GM21717 (cell line): ENCODE results near the gene AVP.

Source experiments
- ATAC-seq: cut with Tn5 transposase; IDR thresholded peaks from one replicate; pipeline ENCODE4 v1.9.1; 2021; ENCODE audit warnings: mild to moderate bottlenecking, moderate library complexity; ENCODE audit not compliant: unreplicated experiment

AVP gene

GRCh38 chr20:3111507-3111906 is 27.0 kb upstream of the AVP start:
- ATAC-seq, result no peak

- no peak for ATAC-seq
These were observed 25.1 kb upstream of the AVP start for GRCh38 chr20:3109350-3110302.

GRCh38 chr20:3107464-3108025 is 23.0 kb upstream of the AVP start:
- no peak for ATAC-seq

- no peak for ATAC-seq
These were observed 22.3 kb upstream of the AVP start for GRCh38 chr20:3106658-3107463.

- ATAC-seq, result no peak
These were observed 21.7 kb upstream of the AVP start for GRCh38 chr20:3106185-3106584.

- no peak for ATAC-seq
These were observed 21.0 kb upstream of the AVP start for GRCh38 chr20:3105256-3106137.

GRCh38 chr20:3103369-3104032 is 19.0 kb upstream of the AVP start:
- ATAC-seq, result no peak

GRCh38 chr20:3102575-3103368 is 18.2 kb upstream of the AVP start:
- ATAC-seq, result no peak

- no peak for ATAC-seq
These were observed 17.4 kb upstream of the AVP start for GRCh38 chr20:3101737-3102574.

- no peak for ATAC-seq
These were observed 16.7 kb upstream of the AVP start for GRCh38 chr20:3101251-3101650.

GRCh38 chr20:3100480-3100879 is 16.0 kb upstream of the AVP start:
- no peak for ATAC-seq

GRCh38 chr20:3094848-3095629 is 10.5 kb upstream of the AVP start:
- ATAC-seq, result no peak

GRCh38 chr20:3093861-3094361 is 9.4 kb upstream of the AVP start:
- ATAC-seq, result no peak

- ATAC-seq, result no peak
These were observed 8.3 kb upstream of the AVP start for GRCh38 chr20:3092611-3093379.

GRCh38 chr20:3090565-3090964 is 6.0 kb upstream of the AVP start:
- ATAC-seq, result no peak

- no peak for ATAC-seq
These were observed 3.5 kb upstream of the AVP start for GRCh38 chr20:3088031-3088430.
